ENCODE results near the gene QRICH1.

QRICH1 gene

GRCh38 chr3:49029563-49029884 lies 64.3 kb downstream of the QRICH1 start:
- no peak for DNase-seq

DNA sequence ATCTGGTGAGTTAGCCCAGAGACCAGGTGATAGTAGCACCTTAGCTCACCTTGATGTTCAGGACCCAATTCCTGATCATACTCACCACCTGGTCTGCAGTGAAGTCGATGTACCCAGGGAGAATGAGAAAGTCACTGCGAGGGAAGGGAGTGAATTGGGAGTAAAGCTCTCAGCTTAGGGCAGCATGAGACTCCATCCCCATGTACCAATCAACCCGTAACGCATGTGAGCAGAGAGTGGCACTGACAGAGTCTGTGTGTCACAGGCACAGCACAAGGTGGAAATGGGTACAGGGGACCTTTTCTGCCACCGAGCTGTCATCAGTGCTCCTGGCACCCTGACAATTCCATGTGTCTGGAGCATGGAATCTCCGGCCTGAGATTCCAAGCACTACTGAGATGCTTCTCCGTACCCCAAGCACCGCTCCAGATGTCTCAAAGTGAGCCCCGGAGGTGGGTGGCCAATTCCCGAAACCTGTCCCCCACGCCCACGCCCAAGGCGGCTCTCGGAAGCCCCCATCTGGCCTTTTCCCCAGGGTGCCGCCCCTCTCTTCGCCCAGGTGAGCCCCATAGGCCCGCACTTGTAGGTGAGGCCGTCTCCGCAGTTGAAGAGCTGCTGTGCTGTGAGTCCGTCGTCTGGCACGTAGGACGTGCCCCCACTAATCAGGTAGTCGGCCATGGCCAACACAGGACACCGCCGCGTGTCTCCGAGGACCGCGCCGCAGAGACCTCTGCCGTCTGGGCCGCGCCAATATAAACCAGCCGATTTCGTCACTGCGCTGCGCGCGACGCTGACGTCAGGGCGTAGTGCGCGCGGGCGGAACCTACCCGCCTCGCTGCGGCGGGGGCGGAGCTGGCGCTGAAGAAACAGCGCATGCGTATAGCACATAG lies 65.0 kb downstream of the QRICH1 start, which contains the start of gene IMPDH2:
IMPDH2 (minus strand) TSS at position 726 of the 890 bp plus-strand sequence; CDS start at position 678, 48 bp downstream.
- DNase-seq, result peak; percentile 95

DNA sequence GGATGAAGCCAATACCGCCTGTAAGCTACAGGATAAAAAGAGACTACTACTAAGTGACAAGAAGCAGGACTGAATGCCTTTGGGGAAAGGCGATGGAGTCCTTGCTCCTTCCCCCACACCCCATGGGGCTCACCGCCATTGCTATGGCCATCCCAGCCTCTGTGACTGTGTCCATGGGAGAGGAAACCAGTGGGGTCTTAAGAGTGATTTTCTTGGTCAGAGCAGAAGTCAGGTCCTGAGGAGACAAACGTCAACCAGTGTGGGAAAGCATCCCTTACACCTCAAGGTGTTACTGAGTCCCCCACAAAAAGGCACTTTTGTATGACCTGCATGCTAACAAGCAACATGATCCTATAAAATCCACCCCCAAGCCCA lies 65.6 kb downstream of the QRICH1 start:
- DNase-seq, result no peak

DNA sequence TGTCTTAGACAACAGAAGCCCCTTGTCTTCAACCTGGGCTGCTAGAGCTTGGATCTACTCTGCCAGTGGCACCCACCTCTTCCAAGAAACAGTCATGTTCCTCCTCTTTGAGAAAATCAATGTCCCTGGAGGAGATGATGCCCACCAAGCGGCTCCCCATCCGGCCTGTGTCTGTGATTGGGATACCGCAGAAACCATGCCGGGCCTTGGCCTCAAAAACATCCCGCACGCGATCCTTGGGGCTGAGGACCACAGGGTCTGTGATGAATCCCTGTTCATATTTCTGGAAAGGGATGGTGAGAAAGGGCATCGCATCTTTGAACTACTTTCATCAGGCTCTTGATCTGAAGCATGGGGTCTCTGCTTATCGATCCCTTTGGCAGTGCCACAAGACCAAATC lies 66.2 kb downstream of the QRICH1 start:
- DNase-seq, result no peak

DNA sequence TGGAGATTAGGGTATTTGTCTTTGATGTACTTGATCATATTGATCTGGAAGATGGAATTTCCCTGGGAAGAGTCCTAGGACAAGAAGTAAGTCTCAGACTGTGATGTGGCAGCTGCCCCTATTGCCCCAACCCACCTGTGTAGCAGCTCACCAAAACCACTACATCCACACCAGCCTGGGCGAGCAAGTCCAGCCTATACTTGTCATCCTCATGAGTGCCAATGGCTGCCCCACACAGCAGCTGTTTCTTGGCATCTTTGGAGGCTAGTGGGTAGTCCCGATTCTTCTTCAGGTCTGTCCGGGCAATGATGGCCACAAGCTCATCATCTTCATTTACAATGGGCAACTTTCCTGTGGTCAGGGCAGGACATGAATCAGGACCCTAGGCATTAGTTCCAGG lies 67.3 kb downstream of the QRICH1 start:
- no peak for DNase-seq

- DNase-seq, result no peak
These were observed 67.9 kb downstream of the QRICH1 start for GRCh38 chr3:49025793-49026520.

DNA sequence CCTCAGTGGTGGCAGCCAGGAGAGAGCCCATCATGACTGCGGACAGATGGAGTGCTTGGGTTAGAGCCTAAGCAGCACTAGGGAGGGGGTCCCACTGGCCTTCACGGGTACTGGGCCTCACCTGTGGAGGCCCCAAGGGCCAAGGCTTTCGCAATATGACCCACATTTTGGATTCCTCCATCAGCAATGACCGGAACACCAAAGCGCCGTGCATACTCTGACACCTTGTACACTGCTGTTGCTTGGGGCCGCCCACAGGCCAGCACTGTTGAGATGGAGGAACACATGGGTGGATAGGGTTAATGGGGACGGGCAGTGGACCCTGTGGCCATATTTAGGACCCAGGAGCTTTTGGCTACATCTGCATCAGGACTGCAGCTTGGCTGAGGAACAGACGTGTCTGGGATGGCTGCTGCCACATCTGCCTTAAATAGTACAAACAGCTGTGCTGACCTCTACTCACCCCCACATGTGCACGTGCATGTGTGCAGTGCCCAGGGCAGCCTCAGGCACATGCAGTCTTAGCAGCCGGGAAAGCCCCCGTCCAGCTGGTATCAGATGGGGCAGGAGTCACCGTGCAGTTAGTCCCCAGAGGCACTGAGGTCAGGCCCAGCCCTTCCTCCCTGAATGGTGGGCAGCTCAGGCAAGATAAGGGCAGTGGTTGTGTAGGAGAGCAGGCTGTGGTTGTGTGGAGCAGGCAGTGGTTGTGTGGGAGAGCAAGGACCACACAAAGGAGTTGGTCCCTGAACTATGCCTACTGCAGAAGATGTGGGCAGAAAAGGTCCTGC lies 68.7 kb downstream of the QRICH1 start:
- DNase-seq, result no peak

- no peak for DNase-seq
These were observed 69.4 kb downstream of the QRICH1 start for GRCh38 chr3:49024449-49024848.

- DNase-seq, result no peak
These were observed 70.1 kb downstream of the QRICH1 start for GRCh38 chr3:49023775-49024174.

GRCh38 chr3:49022688-49023171 lies 71.1 kb downstream of the QRICH1 start:
- DNase-seq, result no peak

- DNase-seq, result peak; percentile 92
These were observed 71.8 kb downstream of the QRICH1 start, which contains the start of gene NDUFAF3 for GRCh38 chr3:49021813-49022687. TSS of gene NDUFAF3 (plus strand) at chr3:49022121. CDS start at chr3:49022145, 24 bp downstream.

- DNase-seq, result peak; percentile 98
These were observed 72.6 kb downstream of the QRICH1 start for GRCh38 chr3:49021213-49021812.

DNA sequence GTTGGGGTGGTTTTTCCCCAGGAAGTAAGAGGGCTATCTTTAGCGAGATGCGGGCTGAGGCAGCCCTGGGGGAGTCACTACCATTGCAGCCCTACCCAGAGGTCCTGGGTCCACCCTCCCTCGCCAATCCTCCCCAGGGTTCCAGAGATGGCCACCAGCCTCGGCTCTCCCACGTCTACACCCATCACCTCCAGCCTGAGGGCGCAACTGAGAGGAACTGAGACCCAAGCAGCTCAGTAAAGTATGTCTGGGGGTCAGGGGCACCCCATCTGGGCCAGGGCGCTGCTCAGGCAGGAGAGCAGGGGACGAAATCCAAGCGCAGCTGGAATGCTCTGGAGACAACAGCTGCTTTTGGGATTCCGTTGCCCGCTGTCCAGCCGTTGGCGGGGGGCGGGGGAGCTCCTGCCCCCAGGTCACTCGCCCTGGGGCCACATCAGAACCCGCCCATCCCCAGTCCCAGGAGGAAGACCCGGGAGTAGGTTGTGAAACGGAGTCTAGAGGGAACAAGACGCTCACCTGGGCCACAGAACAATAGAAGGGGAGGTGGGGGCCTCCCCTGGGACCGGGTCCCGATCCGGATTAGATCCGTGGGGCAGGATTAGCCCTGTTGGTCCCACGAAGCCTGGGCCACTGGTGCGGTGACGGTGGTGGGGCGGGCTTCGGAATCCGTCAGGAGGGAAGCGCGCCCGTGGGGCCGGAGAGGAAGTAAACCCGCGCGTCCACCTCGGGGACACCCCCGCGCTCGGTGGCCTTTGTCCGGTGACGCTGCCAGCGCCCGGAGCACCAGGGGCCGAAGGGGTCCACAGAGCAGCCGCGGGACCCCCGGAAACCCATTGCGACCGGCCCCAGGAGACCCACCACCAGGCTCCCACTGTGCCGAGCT lies 73.3 kb downstream of the QRICH1 start:
- DNase-seq, result peak; percentile 43

DNA sequence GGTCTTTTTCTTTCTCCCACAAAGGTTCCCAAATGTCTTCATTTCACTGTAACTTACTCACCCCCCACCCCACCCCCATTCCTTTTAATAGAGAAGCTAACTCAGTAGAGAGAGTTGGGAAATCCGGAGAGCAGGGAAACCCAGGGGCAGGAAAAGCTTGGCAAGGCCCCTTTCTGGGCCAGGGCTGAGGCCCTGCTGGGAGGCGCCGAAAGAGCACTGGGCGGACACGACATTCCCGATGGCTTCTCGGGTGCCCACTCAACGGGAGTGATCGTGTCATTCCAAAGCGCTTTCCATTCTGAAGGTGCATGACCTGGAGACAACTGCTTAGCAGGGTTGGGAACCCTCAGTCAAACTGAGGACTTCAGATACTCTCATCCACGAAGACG lies 73.9 kb downstream of the QRICH1 start:
- DNase-seq, result no peak

DNA sequence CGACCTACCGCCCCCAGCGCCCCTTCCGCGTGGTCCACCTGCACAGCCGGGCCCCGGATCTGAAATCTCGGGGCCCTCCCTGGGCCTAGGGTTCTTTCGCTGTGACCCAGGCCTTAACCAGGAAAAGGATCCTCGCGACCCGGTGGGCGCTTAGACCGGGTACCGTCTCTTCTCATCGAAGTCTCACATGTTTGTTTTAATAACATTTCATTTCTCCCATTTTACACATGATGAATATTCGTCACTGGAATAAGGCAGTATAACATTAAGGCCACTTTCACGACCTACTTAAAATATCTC lies 75.2 kb downstream of the QRICH1 start:
- DNase-seq, result no peak

GRCh38 chr3:49017971-49018706 lies 75.7 kb downstream of the QRICH1 start, which contains the start of gene DALRD3:
TSS of gene DALRD3 (minus strand) at chr3:49018580. CDS start at chr3:49018564, 16 bp downstream.
- peak; percentile 54 for DNase-seq

GRCh38 chr3:49017229-49017970 lies 76.5 kb downstream of the QRICH1 start:
- DNase-seq, result no peak

DNA sequence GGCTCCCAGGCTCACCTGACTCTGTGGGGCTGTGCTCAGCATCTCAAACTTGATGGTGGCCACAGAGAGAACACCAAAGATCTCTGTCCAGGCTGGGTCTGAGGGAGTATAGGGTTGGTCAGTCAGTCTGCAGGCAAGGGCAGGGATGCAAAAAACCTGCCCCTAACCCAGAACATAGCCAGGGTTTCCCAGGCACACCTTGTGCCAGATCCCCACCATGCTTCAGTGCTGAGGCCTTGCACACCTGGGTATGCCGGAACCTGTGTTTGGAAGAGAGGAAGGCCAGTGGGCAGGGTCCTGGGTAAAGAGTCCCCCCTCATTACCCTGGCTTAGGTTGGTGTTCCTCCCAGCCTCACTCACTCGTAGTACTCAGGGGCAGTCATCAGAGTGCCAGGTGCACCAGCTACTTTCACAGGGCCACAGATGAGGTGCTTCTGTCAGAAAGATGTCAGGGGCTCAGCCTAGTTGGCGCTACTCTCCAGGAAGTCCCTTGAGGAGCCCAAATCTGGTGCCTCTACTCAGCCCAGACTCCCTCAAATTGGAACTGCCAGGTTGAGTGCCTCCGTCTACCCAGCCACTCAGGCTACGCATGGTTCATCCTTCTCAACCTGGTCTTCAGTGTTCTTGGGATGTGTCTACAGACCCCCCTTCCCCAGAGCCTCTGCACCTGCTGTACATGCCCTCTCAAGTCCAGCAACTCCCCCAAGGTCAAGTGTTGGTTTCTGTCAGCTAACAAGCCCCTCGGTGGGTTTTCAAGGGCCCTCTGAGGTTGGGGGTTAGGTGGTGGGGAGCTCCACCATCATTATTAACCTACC lies 77.2 kb downstream of the QRICH1 start:
- DNase-seq, result no peak
